Kidney epithelial cell (primary cell): ENCODE results near the gene CAVIN1. TPM values are rescaled to one million over a fixed set of nuclear protein-coding genes. Genes with fewer than 3 reads are reported as not detected.
A peak's percentile ranks its signal among the peaks of the same experiment; 100 is the strongest.
"Not testable (repeated sequence)": the region's sequence is repeated elsewhere in the genome, so short reads cannot be mapped to it uniquely, and the experiment has no call there.

Experiments used
- DNase-seq: peaks from one replicate; pipeline ENCODE4 v3.0.0-alpha.2; 2010; ENCODE audit warnings: low read depth
- H3K27me3 ChIP-seq: 2 replicates; pipeline ENCODE4 v1.6.0; 2011; ENCODE audit warnings: low read length; ENCODE audit not compliant: control insufficient read depth, insufficient read depth
- H3K36me3 ChIP-seq: 2 replicates; pipeline ENCODE4 v1.5.1; 2011; ENCODE audit warnings: low read length; ENCODE audit not compliant: control insufficient read depth, insufficient read depth
- H3K4me3 ChIP-seq: 2 replicates; pipeline ENCODE4 v1.5.1; 2011; ENCODE audit warnings: low read depth, mild to moderate bottlenecking, control low read depth, low read length
- total RNA-seq: library from RNA; depleted of rRNA; stranded (reverse); fragments of >200 nt; gene quantifications from 2 replicates; pipeline ENCODE4 v1.2.3, GENCODE V29; 2015
- TF ChIP-seq, protein P1 (sequence below): IDR thresholded peaks from 2 replicates; pipeline ENCODE4 v1.5.1; 2011; ENCODE audit warnings: mild to moderate bottlenecking, moderate library complexity, low read length, control low read depth, inconsistent platforms; ENCODE audit not compliant: insufficient read depth, poor library complexity, severe bottlenecking

Gene CAVIN1
- total RNA-seq, 1 donor from 2014 or later = 70.2 TPM

DNA sequence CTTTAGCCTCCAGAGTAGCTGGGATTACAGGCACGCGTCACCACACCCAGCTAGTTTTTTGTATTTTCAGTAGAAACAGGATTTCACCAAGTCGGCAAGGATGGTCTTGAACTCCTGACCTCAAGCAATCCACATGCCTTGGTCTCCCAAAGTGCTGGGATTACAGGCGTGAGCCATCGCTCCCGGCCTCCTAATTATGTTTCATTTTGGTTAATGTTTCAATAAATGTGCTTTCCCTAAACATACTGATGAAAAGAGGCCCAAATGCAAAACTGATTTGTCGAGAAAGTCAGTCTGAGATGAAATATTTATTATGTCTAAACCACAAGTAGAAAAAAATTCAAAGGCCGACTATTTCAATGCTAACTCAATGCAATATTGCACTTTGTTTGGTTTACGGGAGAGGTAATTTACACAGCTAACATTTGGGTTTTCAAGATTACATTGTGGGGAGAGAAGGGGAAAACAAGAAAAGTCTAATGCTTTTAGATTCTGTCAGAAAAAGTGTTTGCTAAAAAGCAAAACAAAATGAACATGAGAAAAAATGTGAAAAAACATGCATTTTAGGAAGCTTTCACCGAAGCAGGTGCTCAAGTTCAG lies 44.6 kb downstream of the CAVIN1 start:
- no peaks in the 10 kb centered on the region for H3K27me3 ChIP-seq
- TF ChIP-seq, protein P1, sequence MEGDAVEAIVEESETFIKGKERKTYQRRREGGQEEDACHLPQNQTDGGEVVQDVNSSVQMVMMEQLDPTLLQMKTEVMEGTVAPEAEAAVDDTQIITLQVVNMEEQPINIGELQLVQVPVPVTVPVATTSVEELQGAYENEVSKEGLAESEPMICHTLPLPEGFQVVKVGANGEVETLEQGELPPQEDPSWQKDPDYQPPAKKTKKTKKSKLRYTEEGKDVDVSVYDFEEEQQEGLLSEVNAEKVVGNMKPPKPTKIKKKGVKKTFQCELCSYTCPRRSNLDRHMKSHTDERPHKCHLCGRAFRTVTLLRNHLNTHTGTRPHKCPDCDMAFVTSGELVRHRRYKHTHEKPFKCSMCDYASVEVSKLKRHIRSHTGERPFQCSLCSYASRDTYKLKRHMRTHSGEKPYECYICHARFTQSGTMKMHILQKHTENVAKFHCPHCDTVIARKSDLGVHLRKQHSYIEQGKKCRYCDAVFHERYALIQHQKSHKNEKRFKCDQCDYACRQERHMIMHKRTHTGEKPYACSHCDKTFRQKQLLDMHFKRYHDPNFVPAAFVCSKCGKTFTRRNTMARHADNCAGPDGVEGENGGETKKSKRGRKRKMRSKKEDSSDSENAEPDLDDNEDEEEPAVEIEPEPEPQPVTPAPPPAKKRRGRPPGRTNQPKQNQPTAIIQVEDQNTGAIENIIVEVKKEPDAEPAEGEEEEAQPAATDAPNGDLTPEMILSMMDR = no peak
- peak overlapping the region; percentile 2 for H3K4me3 ChIP-seq
- H3K36me3 ChIP-seq = no peaks in the 10 kb centered on the region
- DNase-seq = no peak

DNA sequence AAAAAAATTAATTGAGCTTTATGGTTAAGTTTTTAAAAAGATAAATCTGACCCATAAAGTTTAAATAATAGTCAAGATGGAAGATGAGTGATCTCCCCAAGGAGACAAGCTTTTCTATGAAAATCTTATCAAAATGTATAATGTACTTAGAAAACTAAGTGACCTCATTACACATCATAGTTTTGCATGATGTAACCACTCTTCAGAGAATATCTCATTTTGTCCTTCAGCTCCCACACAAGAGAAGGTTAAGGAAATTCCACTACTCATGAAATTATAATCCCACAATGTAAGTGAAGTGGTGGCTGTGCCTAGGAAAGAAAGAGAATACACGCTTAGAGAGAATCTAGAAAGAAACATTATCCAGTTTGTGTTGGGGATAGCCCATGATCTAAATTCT lies 49.2 kb downstream of the CAVIN1 start:
- no peaks in the 10 kb centered on the region for H3K27me3 ChIP-seq
- TF ChIP-seq, protein P1 = no peak
- no peaks in the 10 kb centered on the region for H3K36me3 ChIP-seq
- H3K4me3 ChIP-seq = no peak overlapping the region
- no peak for DNase-seq

DNA sequence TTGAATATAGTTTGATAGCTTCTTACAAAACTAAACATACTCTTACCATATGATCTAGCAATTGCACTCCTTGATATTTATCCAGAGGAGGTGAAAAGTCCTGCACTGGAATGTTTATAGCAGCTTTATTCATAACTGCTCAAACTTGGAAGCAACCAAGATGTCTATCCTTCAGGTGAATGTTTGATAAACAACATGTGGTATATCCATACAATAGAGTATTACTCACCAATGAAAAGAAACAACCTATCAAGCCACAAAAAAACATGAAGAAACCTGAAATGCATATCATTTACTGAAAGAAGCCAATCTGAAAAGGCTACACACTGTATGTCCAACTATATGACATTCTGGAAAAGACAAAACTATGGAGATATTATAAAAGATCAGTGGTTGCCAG lies 50.9 kb downstream of the CAVIN1 start:
- H3K36me3 ChIP-seq = no peaks in the 10 kb centered on the region
- TF ChIP-seq, protein P1 = no peak
- no peak for DNase-seq
- no peak overlapping the region for H3K4me3 ChIP-seq
- no peaks in the 10 kb centered on the region for H3K27me3 ChIP-seq

DNA sequence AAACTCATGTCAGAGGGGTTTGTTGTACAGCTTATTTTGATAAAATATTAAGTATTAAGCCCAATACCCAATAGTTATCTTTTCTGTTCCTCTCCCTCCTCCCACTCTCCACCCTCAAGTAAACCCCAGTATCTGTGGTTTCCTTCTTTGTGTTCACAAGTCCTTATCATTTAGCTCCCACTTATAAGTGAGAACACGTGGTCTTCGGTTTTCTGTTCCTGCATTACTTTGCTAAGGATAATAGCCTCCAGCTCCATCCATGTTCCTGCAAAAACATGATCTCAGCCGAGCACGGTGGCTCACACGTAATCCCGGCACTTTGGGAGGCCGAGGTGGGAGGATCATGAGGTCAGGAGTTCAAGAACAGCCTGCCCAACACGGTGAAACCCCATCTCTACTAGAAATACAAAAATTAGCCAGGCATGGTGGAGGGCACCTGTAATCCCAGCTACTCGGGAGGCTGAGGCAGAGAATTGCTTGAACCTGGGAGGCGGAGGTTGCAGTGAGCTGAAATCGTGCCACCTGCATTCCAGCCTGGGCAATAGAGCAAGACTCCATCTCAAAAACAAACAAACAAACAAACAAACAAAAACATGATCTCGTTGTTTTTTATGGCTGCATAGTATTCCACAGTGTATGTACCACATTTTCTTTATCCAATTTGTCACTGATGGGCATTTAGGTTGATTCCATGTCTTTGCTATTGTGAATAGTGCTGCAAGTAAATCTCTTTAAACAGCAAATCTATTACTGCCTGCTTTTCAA lies 54.1 kb downstream of the CAVIN1 start:
- not testable (repeated sequence) for H3K36me3 ChIP-seq, H3K27me3 ChIP-seq, DNase-seq, H3K4me3 ChIP-seq

DNA sequence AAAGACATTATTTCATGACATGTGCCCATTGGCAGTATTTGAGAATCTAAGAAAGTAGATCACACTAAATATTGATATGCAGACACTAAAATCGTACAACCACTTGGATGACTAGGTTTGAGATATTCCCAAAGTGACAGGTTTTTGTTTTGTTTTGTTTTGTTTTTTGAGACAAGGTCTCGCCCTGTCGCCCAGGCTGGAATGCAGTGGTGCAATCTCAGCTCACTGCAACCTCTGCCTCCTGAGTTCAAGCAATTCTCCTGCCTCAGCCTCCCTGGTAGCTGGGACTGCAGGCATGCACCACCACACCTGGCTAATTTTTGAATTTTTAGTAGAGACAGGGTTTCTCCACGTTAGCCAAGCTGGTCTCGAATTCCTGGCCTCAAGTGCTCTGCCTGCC lies 54.7 kb downstream of the CAVIN1 start:
- H3K27me3 ChIP-seq, H3K4me3 ChIP-seq, DNase-seq, H3K36me3 ChIP-seq: not testable (repeated sequence)

DNA sequence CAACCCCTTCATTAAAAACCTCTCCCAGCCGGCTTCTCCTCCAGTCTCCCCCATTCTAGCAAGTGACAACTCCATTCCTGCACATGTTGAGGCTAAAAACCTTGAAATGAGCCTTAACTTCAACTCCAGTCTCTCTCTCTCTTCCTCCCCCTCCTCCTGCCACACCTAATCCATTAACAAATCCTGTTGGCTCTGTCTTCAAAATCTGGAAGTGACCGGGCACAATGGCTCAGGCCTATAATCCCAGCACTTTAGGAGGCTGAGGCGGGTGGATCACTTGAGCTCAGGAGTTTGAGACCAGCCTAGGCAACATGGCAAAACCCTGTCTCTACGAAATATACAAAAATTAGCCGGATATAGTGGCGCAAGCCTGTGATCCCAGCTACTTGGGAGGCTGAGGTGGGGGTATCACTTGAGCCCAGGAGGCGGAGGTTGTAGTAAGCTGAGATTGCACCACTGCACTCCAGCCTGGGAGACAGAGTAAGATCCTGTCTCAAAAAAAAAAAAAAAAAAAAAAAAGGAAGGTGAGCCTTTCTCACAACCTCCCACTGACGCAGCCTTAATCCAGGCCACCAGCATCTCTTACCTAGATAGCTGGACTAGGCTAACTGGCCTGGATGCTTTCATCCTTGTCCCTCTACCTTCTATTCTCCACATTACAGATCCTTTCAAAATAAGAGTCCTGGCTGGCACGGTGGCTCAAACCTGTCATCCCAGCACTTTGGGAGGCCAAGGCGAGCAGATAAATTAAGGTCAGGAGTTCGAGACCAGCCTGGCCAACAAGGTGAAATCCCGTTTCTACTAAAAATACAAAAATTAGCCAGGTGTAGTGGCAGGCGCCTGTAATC lies 56.7 kb downstream of the CAVIN1 start:
- H3K27me3 ChIP-seq, DNase-seq, H3K36me3 ChIP-seq, H3K4me3 ChIP-seq: not testable (repeated sequence)

DNA sequence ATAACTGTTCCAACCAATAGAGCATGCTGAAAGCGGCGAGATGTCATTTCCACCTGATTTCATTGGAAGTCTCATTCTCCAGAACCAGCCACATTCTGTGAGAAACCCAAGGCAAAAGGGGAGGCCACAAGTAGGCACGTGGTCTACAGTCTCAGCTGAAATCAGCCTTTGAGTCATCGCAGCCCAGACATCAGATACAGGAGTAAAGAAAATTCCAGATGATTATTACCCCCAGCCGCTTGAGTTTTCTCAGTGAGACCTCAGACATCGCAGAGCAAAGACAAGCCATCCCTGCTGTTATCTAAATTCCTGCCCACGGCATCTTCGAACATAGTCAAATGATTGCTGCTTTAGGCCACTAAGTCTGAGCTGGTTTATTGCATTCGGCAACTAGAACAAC lies 57.9 kb downstream of the CAVIN1 start:
- TF ChIP-seq, protein P1 = no peak
- no peak for DNase-seq
- Histone ChIP-seq H3K4me3 (no peak overlapping the region), H3K27me3 (no peaks in the 10 kb centered on the region), H3K36me3 (no peaks in the 10 kb centered on the region)
